WTC11 (cell line): ENCODE measurements around the gene ATP9B. TPM values are rescaled to one million over a fixed set of nuclear protein-coding genes. Genes with fewer than 3 reads are reported as not detected.

Source experiments
- ATAC-seq: fragments of 200-7000 bp; cut with Tn5 transposase; 2 replicates; pipeline ENCODE4 v1.10.0; 2021; ENCODE audit warnings: mild to moderate bottlenecking, moderate library complexity
- CTCF ChIA-PET: fragments of 300-600 bp; sonication (Branson Sonifier 250); formaldehyde crosslinking; loops from one replicate; lab custom pipeline; 2021; ENCODE audit warnings: antibody characterized with exemption; lab: Charles Lee
- POLR2A ChIA-PET: fragments of 350-600 bp; sonication (Branson Sonifier 250); formaldehyde crosslinking; loops from one replicate; lab custom pipeline; 2021; ENCODE audit warnings: antibody characterized with exemption; lab: Charles Lee
- DNase-seq: peaks from one replicate; pipeline ENCODE4 v3.0.0; 2021; ENCODE audit warnings: low spot score
- H3K27ac Mint-ChIP-seq: 2 replicates; pipeline ENCODE4 v1.8.0; 2021; ENCODE audit warnings: mixed read lengths
- H3K27me3 Mint-ChIP-seq: 2 replicates; pipeline ENCODE4 v1.8.0; 2021; ENCODE audit warnings: low read depth, mild to moderate bottlenecking, moderate library complexity, mixed read lengths
- H3K36me3 Mint-ChIP-seq: 2 replicates; pipeline ENCODE4 v1.8.0; 2021; ENCODE audit warnings: mixed read lengths
- H3K4me1 Mint-ChIP-seq: 2 replicates; pipeline ENCODE4 v1.8.0; 2022; ENCODE audit warnings: mixed read lengths
- H3K4me3 Mint-ChIP-seq: 2 replicates; pipeline ENCODE4 v1.8.0; 2021; ENCODE audit warnings: mild to moderate bottlenecking, moderate library complexity, mixed read lengths
- H3K9me3 Mint-ChIP-seq: 2 replicates; pipeline ENCODE4 v1.8.0; 2021; ENCODE audit warnings: mixed read lengths
- CREB1 ChIP-seq: sonication (generic); formaldehyde crosslinking; IDR thresholded peaks from 2 replicates; pipeline ENCODE4 v1.8.0; 2023; ENCODE audit warnings: mild to moderate bottlenecking, missing genetic modification reagents
- E2F1 ChIP-seq: sonication (generic); formaldehyde crosslinking; IDR thresholded peaks from 2 replicates; pipeline ENCODE4 v1.8.0; 2022; ENCODE audit warnings: mild to moderate bottlenecking, missing genetic modification reagents
- E2F5 ChIP-seq: sonication (generic); formaldehyde crosslinking; IDR thresholded peaks from 2 replicates; pipeline ENCODE4 v1.8.1; 2022; ENCODE audit warnings: mild to moderate bottlenecking, moderate library complexity, missing genetic modification reagents
- EMX1 ChIP-seq: fragments of 250-450 bp; sonication (Bioruptor Pico); IDR thresholded peaks from 2 replicates; pipeline ENCODE4 v1.8.0; 2021; ENCODE audit warnings: mild to moderate bottlenecking
- FOXJ3 ChIP-seq: sonication (generic); formaldehyde crosslinking; IDR thresholded peaks from 2 replicates; pipeline ENCODE4 v1.9.0; 2021; ENCODE audit warnings: missing genetic modification reagents, mild to moderate bottlenecking, borderline replicate concordance
- FOXP4 ChIP-seq: sonication (generic); formaldehyde crosslinking; IDR thresholded peaks from 2 replicates; pipeline ENCODE4 v1.8.0; 2022; ENCODE audit warnings: mild to moderate bottlenecking, missing genetic modification reagents
- GABPB1 ChIP-seq: sonication (generic); formaldehyde crosslinking; IDR thresholded peaks from 2 replicates; pipeline ENCODE4 v1.8.1; 2023; ENCODE audit warnings: mild to moderate bottlenecking, missing genetic modification reagents
- GRHL2 ChIP-seq: fragments of 250-450 bp; sonication (Bioruptor Pico); IDR thresholded peaks from 2 replicates; pipeline ENCODE4 v1.8.0; 2022; ENCODE audit warnings: mild to moderate bottlenecking, moderate library complexity; ENCODE audit not compliant: insufficient replicate concordance, severe bottlenecking
- HMGA2 ChIP-seq: fragments of 250-450 bp; sonication (Bioruptor Pico); IDR thresholded peaks from 2 replicates; pipeline ENCODE4 v1.4.0; 2021; ENCODE audit warnings: mild to moderate bottlenecking, moderate library complexity
- IRF1 ChIP-seq: sonication (generic); formaldehyde crosslinking; IDR thresholded peaks from 2 replicates; pipeline ENCODE4 v1.8.0; 2023; ENCODE audit warnings: missing genetic modification reagents
- IRF2 ChIP-seq: sonication (generic); formaldehyde crosslinking; IDR thresholded peaks from 2 replicates; pipeline ENCODE4 v1.8.0; 2022; ENCODE audit warnings: low read depth, missing genetic modification reagents, borderline replicate concordance
- JUN ChIP-seq: sonication (generic); formaldehyde crosslinking; IDR thresholded peaks from 2 replicates; pipeline ENCODE4 v1.8.0; 2023; ENCODE audit warnings: mild to moderate bottlenecking, missing genetic modification reagents
- MXD4 ChIP-seq: fragments of 250-450 bp; sonication (Bioruptor Pico); IDR thresholded peaks from 2 replicates; pipeline ENCODE4 v1.8.0; 2021; ENCODE audit warnings: mild to moderate bottlenecking, moderate library complexity, borderline replicate concordance
- MYBL2 ChIP-seq: sonication (generic); formaldehyde crosslinking; IDR thresholded peaks from 2 replicates; pipeline ENCODE4 v1.8.1; 2023; ENCODE audit warnings: mild to moderate bottlenecking, moderate library complexity, missing genetic modification reagents
- NFYB ChIP-seq: sonication (generic); formaldehyde crosslinking; conservative IDR thresholded peaks from 2 replicates; pipeline ENCODE4 v1.8.0; 2022; ENCODE audit warnings: low read depth, missing genetic modification reagents
- PRDM15 ChIP-seq: sonication (generic); formaldehyde crosslinking; IDR thresholded peaks from 2 replicates; pipeline ENCODE4 v1.8.0; 2022; ENCODE audit warnings: missing genetic modification reagents
- RELA ChIP-seq: sonication (generic); formaldehyde crosslinking; IDR thresholded peaks from 2 replicates; pipeline ENCODE4 v1.8.1; 2022; ENCODE audit warnings: missing genetic modification reagents, mild to moderate bottlenecking, borderline replicate concordance
- SMAD3 ChIP-seq: sonication (generic); formaldehyde crosslinking; IDR thresholded peaks from 2 replicates; pipeline ENCODE4 v1.8.0; 2022; ENCODE audit warnings: missing genetic modification reagents, mild to moderate bottlenecking, borderline replicate concordance
- SOX15 ChIP-seq: fragments of 250-450 bp; sonication (Bioruptor Pico); IDR thresholded peaks from 2 replicates; pipeline ENCODE4 v1.9.0; 2021; ENCODE audit warnings: mild to moderate bottlenecking
- TEAD4 ChIP-seq: sonication (generic); formaldehyde crosslinking; IDR thresholded peaks from 2 replicates; pipeline ENCODE4 v1.8.0; 2022; ENCODE audit warnings: mild to moderate bottlenecking, missing genetic modification reagents
- ZNF121 ChIP-seq: sonication (generic); formaldehyde crosslinking; IDR thresholded peaks from 2 replicates; pipeline ENCODE4 v1.8.0; 2023; ENCODE audit warnings: missing genetic modification reagents
- ZSCAN18 ChIP-seq: fragments of 250-450 bp; sonication (Bioruptor Pico); IDR thresholded peaks from 2 replicates; pipeline ENCODE4 v2.1.2; 2022; ENCODE audit warnings: mild to moderate bottlenecking, moderate library complexity
- total RNA-seq: library from RNA; stranded (reverse); gene quantifications from 3 replicates; pipeline ENCODE4 v1.2.3, GENCODE V29; 2021

Gene ATP9B
- total RNA-seq, 1 experiment from 2014 or later, result 19.0 TPM

GRCh38 chr18:79050005-79050404, 19.2 kb upstream of the ATP9B start:
- CTCF ChIA-PET, result no interaction called here
- Mint-ChIP-seq H3K4me1 (no peaks in the 10 kb centered on the region), H3K27ac (no peak overlapping the region), H3K4me3 (no peak overlapping the region), H3K36me3 (no peaks in the 10 kb centered on the region), H3K9me3 (peaks cover 3% of the 10 kb centered on the region; the same call in 1 of the 2 replicates)
- POLR2A ChIA-PET, result no interaction called here
- ATAC-seq (no peak), DNase-seq (no peak)
- no peak for TF ChIP-seq FOXJ3 (CRISPR knock-in tag)
- no peak for TF ChIP-seq E2F1 (CRISPR knock-in tag)
- TF ChIP-seq, all 79 proteins: peak for 0
- no peaks in the 10 kb centered on the region for H3K27me3 Mint-ChIP-seq

GRCh38 chr18:79056827-79057367, 12.3 kb upstream of the ATP9B start:
- POLR2A ChIA-PET, result no interaction called here
- peaks cover 4% of the 10 kb centered on the region for H3K36me3 Mint-ChIP-seq
- H3K27ac Mint-ChIP-seq, result no peak overlapping the region
- TF ChIP-seq MXD4 (no peak), EMX1 (CRISPR knock-in tag) (no peak), IRF2 (CRISPR knock-in tag) (no peak), E2F5 (CRISPR knock-in tag) (no peak), RELA (no peak), SMAD3 (no peak), HMGA2 (CRISPR knock-in tag) (no peak), ZNF121 (CRISPR knock-in tag) (no peak), MYBL2 (CRISPR knock-in tag) (no peak), IRF1 (CRISPR knock-in tag) (no peak), JUN (no peak)
- TF ChIP-seq, all 79 proteins: peak for 0
- ATAC-seq (no peak), DNase-seq (no peak)
- H3K4me1 Mint-ChIP-seq, result no peaks in the 10 kb centered on the region
- no peak overlapping the region for H3K4me3 Mint-ChIP-seq
- no peaks in the 10 kb centered on the region for H3K27me3 Mint-ChIP-seq
- peaks cover 18% of the 10 kb centered on the region for H3K9me3 Mint-ChIP-seq
- CTCF ChIA-PET, result no interaction called here

GRCh38 chr18:79058007-79058406, 11.2 kb upstream of the ATP9B start:
- Mint-ChIP-seq H3K27ac (no peak overlapping the region), H3K9me3 (peaks cover 18% of the 10 kb centered on the region), H3K36me3 (peaks cover 4% of the 10 kb centered on the region), H3K4me1 (no peaks in the 10 kb centered on the region), H3K27me3 (no peaks in the 10 kb centered on the region), H3K4me3 (no peak overlapping the region)
- DNase-seq (no peak), ATAC-seq (no peak)
- CTCF ChIA-PET, result interaction anchor here (0.6 kb wide), 1 partner anchor 55 kb away, joined by 3 read pairs; no protein-coding TSS in a partner anchor
- POLR2A ChIA-PET, result no interaction called here
- TF ChIP-seq GABPB1 (CRISPR knock-in tag) (no peak), IRF1 (CRISPR knock-in tag) (no peak), ZSCAN18 (CRISPR knock-in tag) (no peak), GRHL2 (CRISPR knock-in tag) (no peak), CREB1 (CRISPR knock-in tag) (no peak), FOXP4 (no peak), EMX1 (CRISPR knock-in tag) (no peak), NFYB (no peak), IRF2 (CRISPR knock-in tag) (no peak), PRDM15 (CRISPR knock-in tag) (no peak), TEAD4 (CRISPR knock-in tag) (no peak), HMGA2 (CRISPR knock-in tag) (no peak), SOX15 (no peak)
